ENCODE results near the gene MRM1.

MRM1 gene

GRCh38 chr17:36601303-36602029 lies at the start of gene MRM1:
Gene MRM1, plus strand, starts transcription at chr17:36601583. Its CDS starts 228 bp downstream, at chr17:36601811.
- peak; percentile 90 for DNase-seq

- no peak for DNase-seq
These were observed 47.9 kb upstream of the MRM1 start for GRCh38 chr17:36553459-36553858.

- no peak for DNase-seq
These were observed 35.3 kb upstream of the MRM1 start for GRCh38 chr17:36566081-36566480.

GRCh38 chr17:36575028-36575427 lies 26.4 kb upstream of the MRM1 start:
- DNase-seq, result no peak

- no peak for DNase-seq
These were observed 24.6 kb upstream of the MRM1 start for GRCh38 chr17:36576793-36577192.

- DNase-seq, result no peak
These were observed 22.7 kb upstream of the MRM1 start for GRCh38 chr17:36578671-36579070.

GRCh38 chr17:36583787-36584186 lies 17.6 kb upstream of the MRM1 start:
- no peak for DNase-seq

- DNase-seq, result no peak
These were observed 15.2 kb upstream of the MRM1 start for GRCh38 chr17:36586138-36586537.

GRCh38 chr17:36590082-36590481 lies 11.3 kb upstream of the MRM1 start:
- DNase-seq, result no peak

GRCh38 chr17:36591434-36592315 lies 9.7 kb upstream of the MRM1 start, which contains the start of gene DHRS11:
Gene DHRS11, plus strand, starts transcription at chr17:36591879. Its CDS starts 131 bp downstream, at chr17:36592010.
- peak; percentile 68 for DNase-seq

- no peak for DNase-seq
These were observed 9.1 kb upstream of the MRM1 start for GRCh38 chr17:36592316-36592715.

- no peak for DNase-seq
These were observed 8.6 kb upstream of the MRM1 start for GRCh38 chr17:36592716-36593321.

- no peak for DNase-seq
These were observed 7.6 kb upstream of the MRM1 start for GRCh38 chr17:36593656-36594316.

- no peak for DNase-seq
These were observed 6.6 kb upstream of the MRM1 start for GRCh38 chr17:36594626-36595401.

GRCh38 chr17:36597226-36597625 lies 4.2 kb upstream of the MRM1 start:
- no peak for DNase-seq

GRCh38 chr17:36597866-36598777 lies 3.3 kb upstream of the MRM1 start:
- DNase-seq, result no peak

GRCh38 chr17:36598951-36599401 lies 2.4 kb upstream of the MRM1 start:
- DNase-seq, result no peak

- no peak for DNase-seq
These were observed 1.7 kb upstream of the MRM1 start for GRCh38 chr17:36599546-36600250.

- DNase-seq, result no peak
These were observed 918 bp upstream of the MRM1 start for GRCh38 chr17:36600465-36600864.

- DNase-seq, result peak; percentile 29
These were observed 464 bp upstream of the MRM1 start for GRCh38 chr17:36600936-36601302.

All from fibroblast of upper back skin (primary cell).